ENCODE data around the gene FBLN5. TPM values are rescaled to one million over a fixed set of nuclear protein-coding genes. Genes with fewer than 3 reads are reported as not detected.

FBLN5 gene
- total RNA-seq, 1 experiment from 2014 or later = 1.0 TPM

- WGBS (ENCODE audit: extremely low coverage, insufficient read length, low lambda C conversion rate) = no CpG with 5 or more reads among the region's 2 CpGs
- H3K9me3 Mint-ChIP-seq = no peaks in the 10 kb centered on the region
These were observed 112.9 kb downstream of the FBLN5 start for GRCh38 chr14:91834571-91834970.

More at GRCh38 chr14:91834571-91834970, 112.9 kb downstream of the FBLN5 start:
- Histone ChIP-seq H3K27me3 (ENCODE audit: insufficient read depth, low read length) (no peaks in the 10 kb centered on the region), H3K79me2 (ENCODE audit: insufficient read depth, low read length) (no peaks in the 10 kb centered on the region; the same call in 1 of the 2 replicates), H4K5ac (ENCODE audit: insufficient read length, low read depth, low read length) (no peak overlapping the region), H3K56ac (ENCODE audit: insufficient read length, low read depth, low read length) (no peak overlapping the region), H3K79me1 (ENCODE audit: insufficient read depth, low read depth, low read length, poor library complexity, severe bottlenecking) (no peaks in the 10 kb centered on the region), H2BK20ac (ENCODE audit: low read depth, low read length, poor library complexity, severe bottlenecking) (no peak overlapping the region), H2BK12ac (ENCODE audit: insufficient read length, low read depth, low read length) (no peak overlapping the region), H3K4ac (ENCODE audit: low read depth, low read length) (no peak overlapping the region), H3K23ac (ENCODE audit: insufficient read length, low read depth, low read length) (no peak overlapping the region), H3K9me3 (ENCODE audit: control insufficient read depth, low read depth, low read length) (no peaks in the 10 kb centered on the region), H3K4me2 (ENCODE audit: insufficient read depth, insufficient read length, low read length) (no peak overlapping the region), H2AFZ (ENCODE audit: low read length) (no peak overlapping the region), H2BK5ac (ENCODE audit: insufficient read length, low read length) (no peak overlapping the region), H2AK5ac (ENCODE audit: insufficient read length, low read length) (no peak overlapping the region), H3K9ac (ENCODE audit: extremely low read depth, insufficient read length, low read length) (no peak overlapping the region), H3K14ac (ENCODE audit: insufficient read depth, low read length) (no peak overlapping the region), H4K91ac (ENCODE audit: insufficient read length, low read depth, low read length) (no peak overlapping the region), H3K18ac (ENCODE audit: insufficient read length, low read depth, low read length) (no peak overlapping the region), H3K27ac (ENCODE audit: insufficient read length, low read depth, low read length) (no peak overlapping the region), H3T11ph (ENCODE audit: low read length) (no peak overlapping the region), H3K23me2 (ENCODE audit: insufficient read length, low read depth, low read length, poor library complexity, severe bottlenecking) (peaks cover 3% of the 10 kb centered on the region), H4K8ac (replicated peaks; ENCODE audit: insufficient read length, low read depth, low read length) (no peak overlapping the region), H4K20me1 (ENCODE audit: control insufficient read depth, insufficient read depth, insufficient read length) (no peaks in the 10 kb centered on the region), H2BK15ac (ENCODE audit: low read depth, low read length) (no peak overlapping the region), H2BK120ac (ENCODE audit: low read depth, low read length, poor library complexity, severe bottlenecking) (no peak overlapping the region), H3K4me1 (ENCODE audit: insufficient read depth, low read length) (peaks cover 2% of the 10 kb centered on the region; the same call in 1 of the 2 replicates)
- H3K36me3 Mint-ChIP-seq (ENCODE audit: insufficient read depth in 1 of 3, low read depth in 3 of 3) = no peaks in the 10 kb centered on the region
- peak overlapping the region; percentile 20 to 59 for H3K4me3 Mint-ChIP-seq
- peak; percentile 42; the same call in 2 of the 3 replicates for TF ChIP-seq CTCF (conservative IDR thresholded peaks at IDR 0.05)
- no peak for DNase-seq
- peaks cover 41 to 48% of the 10 kb centered on the region in 2 experiments for H3K4me1 Mint-ChIP-seq
- peaks cover 6% of the 10 kb centered on the region; the same call in 1 of the 2 replicates for H3K27me3 Mint-ChIP-seq (ENCODE audit: low read depth)
- H3K27ac Mint-ChIP-seq = no peak overlapping the region

All from H9 (cell line).